SIG-M5 treated with dmso at 0.1 percent for 504 hours (cell line): ENCODE measurements around the gene ANKRD27.
"Not testable (repeated sequence)": the region's sequence is repeated elsewhere in the genome, so short reads cannot be mapped to it uniquely, and the experiment has no call there.

Source experiments
- DNase-seq: peaks from one replicate; lab custom pipeline; 2025; ENCODE audit not compliant: unreplicated experiment; lab: John Stamatoyannopoulos, UW

ANKRD27 gene

DNA sequence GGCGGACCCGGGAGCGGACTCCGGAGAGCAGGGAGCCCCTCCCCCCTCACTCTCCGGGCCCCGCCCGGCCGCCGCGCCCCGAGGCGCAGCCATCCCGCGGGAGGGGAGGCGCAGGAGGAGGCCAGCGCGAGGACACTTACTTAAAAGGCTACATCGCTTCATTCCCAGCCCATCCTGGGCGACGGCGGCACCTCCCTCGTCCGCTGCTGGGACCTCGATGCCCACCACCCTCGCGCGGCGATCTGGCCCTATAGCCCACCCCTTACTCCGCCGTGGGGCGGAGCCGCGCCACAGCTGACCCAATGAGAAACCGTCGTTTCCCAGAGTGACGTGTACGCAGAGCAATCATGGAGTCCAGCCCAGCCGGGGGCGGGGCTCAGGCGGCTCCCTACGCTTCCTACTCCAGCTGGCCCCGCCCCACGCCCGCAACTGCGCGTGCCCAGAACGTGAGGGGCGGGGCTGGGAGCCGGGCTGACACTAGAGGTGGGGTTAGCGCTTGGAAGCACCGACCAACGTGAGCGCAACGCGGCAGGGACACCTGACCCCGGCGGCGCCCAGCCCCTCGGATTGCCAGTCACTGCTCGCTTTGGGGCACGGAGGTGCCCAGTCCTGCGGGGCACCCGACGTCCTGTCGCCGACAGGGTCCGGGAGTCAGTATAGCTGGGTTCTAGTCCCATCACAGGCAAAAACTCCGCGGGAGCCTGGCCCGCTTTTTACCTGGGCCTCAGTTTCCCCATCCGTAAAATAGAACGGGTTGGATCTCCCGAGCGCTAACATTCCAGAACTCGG is at the start of gene ANKRD27:
TSS of gene ANKRD27 (minus strand) at position 250 of the 789 bp plus-strand sequence. CDS start 16,165 bp downstream, outside the sequence.
- DNase-seq = peak; percentile 96

DNA sequence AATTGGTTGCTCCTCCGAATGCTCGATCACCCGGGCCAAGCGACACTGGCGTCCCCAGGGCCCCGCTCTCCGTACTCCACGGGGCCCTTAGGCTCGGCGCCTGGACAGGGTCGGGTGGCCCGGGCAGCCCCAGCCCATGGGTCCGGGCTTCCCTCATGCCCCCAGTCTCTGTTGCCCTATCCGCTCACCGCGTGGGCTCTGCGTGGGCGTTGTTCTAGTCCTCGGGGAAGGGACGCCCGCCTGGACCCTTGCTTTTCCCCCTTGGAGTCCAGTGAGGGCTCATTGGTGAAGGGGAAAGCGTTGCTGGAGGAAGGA is 45.9 kb upstream of the ANKRD27 start:
- DNase-seq = no peak

- DNase-seq = no peak
These were observed 45.4 kb upstream of the ANKRD27 start for GRCh38 chr19:32720216-32720935.

GRCh38 chr19:32719611-32720059 is 44.7 kb upstream of the ANKRD27 start, which contains the start of gene TDRD12:
Gene TDRD12 (plus strand): TSS chr19:32719767. CDS start chr19:32720073, 306 bp downstream.
- no peak for DNase-seq

GRCh38 chr19:32718286-32718685 is 43.3 kb upstream of the ANKRD27 start:
- DNase-seq = peak; percentile 44

DNA sequence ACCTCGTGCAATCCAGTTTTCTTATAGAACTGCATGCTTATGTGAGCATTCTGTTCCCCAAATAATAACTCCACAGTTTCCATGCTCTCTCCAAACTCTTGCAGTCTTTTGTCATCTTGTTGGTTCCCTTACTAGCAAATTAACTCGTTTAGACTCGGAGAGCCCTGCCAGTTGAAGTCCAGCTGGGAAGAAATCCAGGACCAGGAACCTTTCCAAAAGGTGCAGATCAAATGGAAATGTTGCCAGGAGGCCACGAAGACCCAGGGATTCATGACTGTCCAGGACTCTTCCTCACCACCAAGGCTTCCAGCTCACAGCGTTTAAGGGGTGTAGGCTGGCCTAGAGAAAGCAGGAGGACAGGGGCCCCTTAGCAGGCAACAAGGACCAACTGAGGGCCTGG is 42.5 kb upstream of the ANKRD27 start:
- DNase-seq = no peak

- not testable (repeated sequence) for DNase-seq
These were observed 41.2 kb upstream of the ANKRD27 start for GRCh38 chr19:32716203-32716602.

- no peak for DNase-seq
These were observed 36.8 kb upstream of the ANKRD27 start for GRCh38 chr19:32711747-32712146.

GRCh38 chr19:32709032-32709431 is 34.1 kb upstream of the ANKRD27 start:
- DNase-seq = no peak

DNA sequence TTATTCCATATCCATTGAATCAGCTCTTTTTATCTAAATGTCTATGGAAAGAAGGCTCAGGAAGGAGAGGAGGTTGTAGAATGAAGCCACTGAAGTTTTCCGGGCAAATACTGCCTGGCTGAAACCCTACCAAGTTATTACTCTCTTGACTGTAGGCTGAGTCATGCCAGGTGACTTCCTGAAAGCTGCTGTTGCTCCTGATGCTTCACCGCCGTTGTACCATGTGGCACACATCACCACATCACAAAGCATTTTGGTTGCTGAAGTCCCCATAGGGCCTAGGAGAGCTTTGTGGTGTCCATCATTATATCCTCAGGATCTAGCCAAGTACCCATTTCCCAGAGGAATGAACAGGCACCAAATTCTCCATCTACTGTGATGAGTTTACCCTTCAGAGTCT is 33.5 kb upstream of the ANKRD27 start:
- DNase-seq = no peak

GRCh38 chr19:32704006-32704405 is 29.0 kb upstream of the ANKRD27 start:
- not testable (repeated sequence) for DNase-seq

DNA sequence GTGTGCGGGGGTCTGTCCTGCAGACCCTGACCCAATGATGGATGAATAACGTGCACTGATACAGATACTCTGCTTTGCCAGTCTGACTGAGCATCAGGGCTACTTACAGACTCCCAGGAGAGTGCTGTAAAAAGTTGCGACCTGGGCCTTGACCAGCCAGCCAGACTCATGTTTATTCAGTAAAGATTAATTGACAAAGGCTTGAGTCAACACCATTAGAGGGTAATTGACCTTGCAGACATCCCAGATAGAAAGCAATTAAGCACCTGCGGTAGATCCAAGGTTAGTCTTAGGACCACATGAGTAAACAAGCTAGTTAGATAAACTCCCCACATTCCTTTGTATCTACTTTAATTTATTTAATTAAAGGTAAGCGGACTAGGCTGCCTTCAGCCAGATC is 27.0 kb upstream of the ANKRD27 start:
- DNase-seq = no peak

DNA sequence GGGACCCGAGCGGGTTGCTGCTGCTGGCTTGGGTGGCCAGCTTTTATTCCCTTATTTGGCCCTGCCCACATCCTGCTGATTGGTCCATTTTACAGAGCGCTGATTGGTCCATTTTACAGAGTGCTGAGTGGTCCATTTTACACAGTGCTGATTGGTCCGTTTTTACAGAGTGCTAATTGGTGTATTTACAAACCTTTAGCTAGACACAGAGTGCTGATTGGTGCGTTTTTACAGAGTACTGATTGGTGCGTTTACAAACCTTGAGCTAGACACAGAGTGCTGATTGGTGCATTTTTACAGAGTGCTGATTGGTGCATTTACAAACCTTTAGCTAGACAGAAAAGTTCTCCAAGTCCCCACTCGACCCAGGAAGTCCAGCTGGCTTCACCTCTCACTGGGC is 25.1 kb upstream of the ANKRD27 start:
- not testable (repeated sequence) for DNase-seq

DNA sequence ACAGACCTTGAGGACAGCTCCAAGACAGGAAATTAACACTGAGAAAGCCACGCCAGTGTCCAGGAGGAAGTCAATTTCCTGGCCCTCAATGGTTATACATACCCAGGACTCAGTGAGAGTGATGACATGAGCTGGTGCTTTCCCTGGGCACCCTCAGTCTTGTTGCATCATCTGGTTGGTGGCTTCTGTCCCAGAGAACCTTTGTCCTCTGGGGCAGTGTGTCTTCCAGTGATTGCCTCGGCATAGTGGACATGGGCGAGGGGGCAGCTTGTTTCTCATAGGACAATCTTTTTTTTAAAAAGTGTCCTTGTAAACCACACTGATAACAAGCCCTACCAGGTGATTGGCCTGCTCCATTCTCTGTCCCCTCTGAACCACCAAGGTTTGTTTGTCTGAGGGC is 21.8 kb upstream of the ANKRD27 start:
- DNase-seq = not testable (repeated sequence)

DNA sequence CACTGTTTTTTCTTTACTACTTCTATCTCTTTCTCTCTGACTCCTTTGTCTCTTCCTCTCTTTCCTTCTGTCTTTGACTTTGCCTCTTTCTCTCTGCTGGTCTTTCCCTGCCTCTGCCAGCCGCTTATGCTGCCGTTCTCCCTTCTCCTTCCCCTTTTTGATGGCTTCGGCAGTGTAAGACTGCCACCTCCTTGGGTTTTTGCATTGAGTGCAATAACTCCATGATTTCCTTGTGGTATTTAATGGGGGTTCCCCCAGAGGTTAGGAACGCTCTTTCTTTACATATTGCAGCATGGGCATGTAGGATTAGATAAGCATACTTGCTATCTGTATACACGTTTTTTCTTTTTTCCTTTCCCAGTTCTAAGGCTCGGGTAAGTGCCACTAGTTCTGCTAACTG is 20.5 kb upstream of the ANKRD27 start:
- DNase-seq = peak; percentile 63

DNA sequence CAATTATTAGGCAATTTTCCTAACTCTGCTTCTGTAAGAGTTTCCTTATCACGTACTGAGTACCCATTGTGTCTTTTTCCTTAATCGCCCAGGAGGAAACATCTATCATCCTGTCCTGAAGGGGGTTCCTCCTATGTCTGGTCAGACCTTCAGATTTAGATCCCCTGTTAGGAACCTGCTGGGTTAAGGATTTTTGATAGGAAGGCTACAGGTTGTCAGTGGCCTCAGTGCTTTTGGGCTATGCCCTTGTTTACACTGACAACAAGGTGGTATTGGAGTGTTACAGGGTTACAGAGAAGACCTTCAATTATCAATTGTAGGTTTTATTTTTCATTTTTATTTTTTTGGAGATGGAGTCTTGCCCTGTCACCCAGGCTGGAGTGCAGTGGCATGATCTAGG is 19.9 kb upstream of the ANKRD27 start:
- not testable (repeated sequence) for DNase-seq

DNA sequence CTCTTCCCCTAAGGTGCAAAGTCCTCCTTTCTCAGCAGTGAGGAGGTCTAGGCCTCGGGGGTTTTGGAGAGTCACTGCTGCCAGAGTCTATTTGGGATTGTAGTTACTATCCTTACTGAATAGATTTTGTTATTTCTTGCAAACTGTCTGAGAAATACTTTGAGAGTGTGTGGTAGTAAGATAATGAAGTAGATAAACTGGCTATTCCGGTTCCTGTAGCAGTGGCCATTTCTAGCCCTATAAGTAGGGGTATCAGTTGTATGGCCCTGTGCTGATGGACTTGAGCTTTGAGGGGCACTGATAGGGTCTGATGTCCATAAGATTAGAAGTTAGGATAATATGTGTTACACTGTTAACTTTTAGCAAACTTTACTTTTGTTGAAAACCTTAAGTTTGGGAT is 19.3 kb upstream of the ANKRD27 start:
- not testable (repeated sequence) for DNase-seq

GRCh38 chr19:32693151-32694108 is 18.4 kb upstream of the ANKRD27 start:
- peak; percentile 51 for DNase-seq

GRCh38 chr19:32692727-32693061 is 17.7 kb upstream of the ANKRD27 start:
- DNase-seq = no peak

GRCh38 chr19:32691952-32692726 is 17.2 kb upstream of the ANKRD27 start:
- DNase-seq = peak; percentile 30
